Osteoblast (primary cell): ENCODE measurements around the gene WAS. TPM values are rescaled to one million over a fixed set of nuclear protein-coding genes. Genes with fewer than 3 reads are reported as not detected.

ENCODE experiments used
- DNase-seq: peaks from one replicate; pipeline ENCODE4 v3.0.0; 2011; ENCODE audit warnings: low spot score, mixed read lengths; ENCODE audit not compliant: insufficient read length; ENCODE audit errors: missing footprints
- H2AFZ ChIP-seq: 2 replicates; pipeline ENCODE4 v1.6.0; 2011; ENCODE audit warnings: mild to moderate bottlenecking, low read length
- H3K27ac ChIP-seq: 2 replicates; pipeline ENCODE4 v1.5.1; 2011; ENCODE audit warnings: mild to moderate bottlenecking, low read depth, low read length, moderate library complexity
- H3K27me3 ChIP-seq: 2 replicates; pipeline ENCODE4 v1.6.0; 2012; ENCODE audit warnings: mild to moderate bottlenecking, control low read depth, inconsistent platforms, low read length, moderate library complexity; ENCODE audit not compliant: insufficient read depth
- H3K36me3 ChIP-seq: 2 replicates; pipeline ENCODE4 v1.5.1; 2011; ENCODE audit warnings: mild to moderate bottlenecking, low read length, control low read depth, moderate library complexity; ENCODE audit not compliant: insufficient read depth
- H3K4me1 ChIP-seq: 2 replicates; pipeline ENCODE4 v1.5.1; 2011; ENCODE audit warnings: mild to moderate bottlenecking, low read length, control low read depth, moderate library complexity; ENCODE audit not compliant: insufficient read depth
- H3K4me2 ChIP-seq: 2 replicates; pipeline ENCODE4 v1.6.0; 2011; ENCODE audit warnings: mild to moderate bottlenecking, low read length; ENCODE audit not compliant: insufficient read depth
- H3K4me3 ChIP-seq: fragments of 200-600 bp; sonication (generic); 3 replicates; pipeline ENCODE4 v1.5.1; 2012; ENCODE audit warnings: mild to moderate bottlenecking, low read length, inconsistent platforms; ENCODE audit not compliant: insufficient read depth
- H3K79me2 ChIP-seq: 2 replicates; pipeline ENCODE4 v1.6.0; 2012; ENCODE audit warnings: mild to moderate bottlenecking, low read length, control low read depth, inconsistent platforms; ENCODE audit not compliant: insufficient read depth
- H3K9me3 ChIP-seq: 2 replicates; pipeline ENCODE4 v1.5.1; 2011; ENCODE audit warnings: low read depth, low read length, control low read depth
- H4K20me1 ChIP-seq: 2 replicates; pipeline ENCODE4 v1.6.0; 2012; ENCODE audit warnings: mild to moderate bottlenecking, low read length, control low read depth; ENCODE audit not compliant: insufficient read depth
- total RNA-seq: library from RNA; depleted of rRNA; stranded (reverse); fragments of >200 nt; gene quantifications from 2 replicates; pipeline ENCODE4 v1.2.3, GENCODE V29; 2012
- TF ChIP-seq, protein P1 (sequence below): IDR thresholded peaks from 2 replicates; pipeline ENCODE4 v1.5.1; 2011; ENCODE audit warnings: mild to moderate bottlenecking, low read depth, low read length, moderate library complexity; ENCODE audit errors: extremely low read depth

Gene WAS
- total RNA-seq, 1 donor, result 0.36 TPM

DNA sequence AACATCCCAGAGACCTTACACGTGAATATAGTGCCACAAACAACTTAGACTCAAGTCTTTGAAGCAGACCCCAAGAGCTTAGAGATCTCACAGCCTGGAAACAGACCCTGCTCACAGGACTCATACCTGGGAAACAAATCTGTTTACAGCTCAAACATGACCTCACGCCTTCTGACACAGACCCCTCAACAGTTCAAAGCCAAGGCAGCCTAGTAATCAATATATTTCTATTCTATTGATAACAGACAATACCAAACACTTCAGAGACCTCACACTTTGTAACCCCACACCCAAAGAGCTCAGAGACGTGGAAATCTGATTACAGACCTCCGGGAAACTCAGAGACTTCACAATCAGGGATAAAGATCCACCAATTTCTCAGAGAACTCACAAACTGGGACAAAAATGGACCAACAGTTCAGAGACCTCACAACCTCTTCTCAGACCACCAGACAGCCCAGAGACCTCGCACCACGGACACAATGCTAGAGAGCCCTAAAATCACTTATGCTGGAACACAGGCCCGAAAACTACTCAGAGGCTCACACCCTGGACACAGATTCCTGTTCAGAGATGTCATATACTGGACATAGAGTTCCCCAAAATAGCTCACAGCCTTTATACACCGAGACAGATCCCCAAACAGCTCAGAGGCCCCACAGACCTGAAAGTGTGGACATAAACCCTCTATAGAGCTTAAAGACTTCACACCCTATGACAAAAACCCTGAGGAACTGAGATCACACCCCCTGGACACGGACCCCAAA, 27.7 kb downstream of the WAS start:
- peaks cover 2% of the 10 kb centered on the region for H4K20me1 ChIP-seq
- DNase-seq, result no peak
- no peak overlapping the region for H2AFZ ChIP-seq
- H3K36me3 ChIP-seq, result no peaks in the 10 kb centered on the region
- no peak overlapping the region for H3K4me2 ChIP-seq
- H3K79me2 ChIP-seq, result no peaks in the 10 kb centered on the region
- TF ChIP-seq, protein P1, sequence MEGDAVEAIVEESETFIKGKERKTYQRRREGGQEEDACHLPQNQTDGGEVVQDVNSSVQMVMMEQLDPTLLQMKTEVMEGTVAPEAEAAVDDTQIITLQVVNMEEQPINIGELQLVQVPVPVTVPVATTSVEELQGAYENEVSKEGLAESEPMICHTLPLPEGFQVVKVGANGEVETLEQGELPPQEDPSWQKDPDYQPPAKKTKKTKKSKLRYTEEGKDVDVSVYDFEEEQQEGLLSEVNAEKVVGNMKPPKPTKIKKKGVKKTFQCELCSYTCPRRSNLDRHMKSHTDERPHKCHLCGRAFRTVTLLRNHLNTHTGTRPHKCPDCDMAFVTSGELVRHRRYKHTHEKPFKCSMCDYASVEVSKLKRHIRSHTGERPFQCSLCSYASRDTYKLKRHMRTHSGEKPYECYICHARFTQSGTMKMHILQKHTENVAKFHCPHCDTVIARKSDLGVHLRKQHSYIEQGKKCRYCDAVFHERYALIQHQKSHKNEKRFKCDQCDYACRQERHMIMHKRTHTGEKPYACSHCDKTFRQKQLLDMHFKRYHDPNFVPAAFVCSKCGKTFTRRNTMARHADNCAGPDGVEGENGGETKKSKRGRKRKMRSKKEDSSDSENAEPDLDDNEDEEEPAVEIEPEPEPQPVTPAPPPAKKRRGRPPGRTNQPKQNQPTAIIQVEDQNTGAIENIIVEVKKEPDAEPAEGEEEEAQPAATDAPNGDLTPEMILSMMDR, result no peak
- H3K4me3 ChIP-seq, result no peak overlapping the region
- no peaks in the 10 kb centered on the region for H3K27me3 ChIP-seq
- H3K9me3 ChIP-seq, result no peaks in the 10 kb centered on the region
- H3K27ac ChIP-seq, result no peak overlapping the region
- peaks cover 17% of the 10 kb centered on the region for H3K4me1 ChIP-seq

DNA sequence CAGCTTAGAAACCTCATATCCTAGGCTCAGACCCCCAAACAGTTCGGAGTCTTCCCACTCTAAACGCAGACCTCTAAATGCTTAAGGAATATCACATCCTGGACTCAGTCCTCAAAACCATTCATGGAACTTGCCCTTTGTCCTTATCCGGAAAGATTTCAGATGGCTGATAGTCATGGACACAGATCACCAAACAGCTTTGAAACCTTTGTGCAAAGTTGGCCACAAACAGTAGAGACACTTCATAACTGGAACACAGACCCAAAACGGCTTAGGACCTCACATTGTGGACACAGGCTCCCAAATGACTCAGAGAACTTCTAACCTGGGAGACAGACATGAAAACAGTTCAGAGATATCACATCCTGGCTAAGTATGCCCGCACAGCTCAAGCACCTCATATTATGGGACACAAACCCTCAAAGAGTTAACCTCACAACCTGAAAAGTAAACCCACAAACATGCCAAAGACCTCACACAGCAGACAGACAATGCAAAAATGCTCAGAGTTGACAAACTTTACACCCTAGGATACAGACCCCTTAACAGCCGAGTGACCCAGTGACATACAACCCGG, 28.4 kb downstream of the WAS start:
- no peak for DNase-seq
- H3K27ac ChIP-seq, result no peak overlapping the region
- H3K4me2 ChIP-seq, result no peak overlapping the region
- no peaks in the 10 kb centered on the region for H3K27me3 ChIP-seq
- peaks cover 17% of the 10 kb centered on the region for H3K4me1 ChIP-seq
- H2AFZ ChIP-seq, result no peak overlapping the region
- no peaks in the 10 kb centered on the region for H3K36me3 ChIP-seq
- TF ChIP-seq, protein P1, result no peak
- no peak overlapping the region for H3K4me3 ChIP-seq
- peaks cover 2% of the 10 kb centered on the region for H4K20me1 ChIP-seq
- no peaks in the 10 kb centered on the region for H3K79me2 ChIP-seq
- no peaks in the 10 kb centered on the region for H3K9me3 ChIP-seq

DNA sequence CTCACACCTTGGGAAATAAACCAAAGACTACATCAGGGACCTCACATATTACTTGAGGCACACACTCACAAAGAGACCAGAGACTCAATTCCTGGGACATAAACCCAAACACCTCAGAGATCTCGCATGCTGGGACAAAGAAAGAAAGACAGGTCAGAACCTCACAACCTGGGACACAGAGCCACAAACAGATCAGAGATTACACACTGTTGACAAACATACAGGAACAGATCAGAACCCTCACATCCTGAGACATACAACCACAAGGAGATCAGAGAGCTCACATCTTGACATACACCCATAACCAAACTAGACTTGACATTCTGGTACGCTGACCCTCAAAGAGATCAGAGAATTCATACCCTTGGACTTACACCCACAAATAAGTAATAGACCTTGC, 30.2 kb downstream of the WAS start:
- no peaks in the 10 kb centered on the region for H3K36me3 ChIP-seq
- H3K4me3 ChIP-seq, result no peak overlapping the region
- H3K79me2 ChIP-seq, result no peaks in the 10 kb centered on the region
- peaks cover 17% of the 10 kb centered on the region for H3K4me1 ChIP-seq
- TF ChIP-seq, protein P1, result no peak
- H3K9me3 ChIP-seq, result no peaks in the 10 kb centered on the region
- H4K20me1 ChIP-seq, result peaks cover 2% of the 10 kb centered on the region
- no peak overlapping the region for H2AFZ ChIP-seq
- no peaks in the 10 kb centered on the region for H3K27me3 ChIP-seq
- no peak for DNase-seq
- no peak overlapping the region for H3K27ac ChIP-seq
- H3K4me2 ChIP-seq, result no peak overlapping the region

DNA sequence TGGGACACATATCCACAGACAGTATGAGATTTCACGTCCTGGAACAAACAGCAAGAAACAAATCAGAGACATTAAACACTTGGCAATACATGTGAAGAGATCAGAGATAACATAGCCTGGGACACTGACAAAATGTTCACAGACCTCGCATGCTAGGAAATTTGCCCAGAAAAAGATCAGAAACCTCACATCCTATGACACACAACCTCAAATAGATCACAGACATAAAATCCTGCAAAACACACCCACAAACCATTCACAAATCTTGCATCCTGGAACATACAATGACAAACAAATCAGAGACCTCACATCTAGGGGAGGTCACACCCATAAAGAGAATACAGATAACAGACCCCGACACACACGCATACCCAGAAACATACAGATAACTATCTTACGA, 31.0 kb downstream of the WAS start:
- H3K4me2 ChIP-seq, result no peak overlapping the region
- TF ChIP-seq, protein P1, result no peak
- no peak for DNase-seq

More for the DNA sequence above, 31.0 kb downstream of the WAS start:
- Histone ChIP-seq H3K27ac (no peak overlapping the region), H3K4me3 (no peak overlapping the region), H3K4me1 (peaks cover 17% of the 10 kb centered on the region), H3K9me3 (no peaks in the 10 kb centered on the region), H3K79me2 (no peaks in the 10 kb centered on the region), H2AFZ (no peak overlapping the region), H3K27me3 (no peaks in the 10 kb centered on the region), H4K20me1 (peaks cover 2% of the 10 kb centered on the region), H3K36me3 (no peaks in the 10 kb centered on the region)
